ENCODE measurements around the gene RAB8B. TPM values are rescaled to one million over a fixed set of nuclear protein-coding genes. Genes with fewer than 3 reads are reported as not detected.

RAB8B gene
- total and polyA plus RNA-seq, 2 experiments from 2014 or later, result 5.1 to 12.4 TPM

DNA sequence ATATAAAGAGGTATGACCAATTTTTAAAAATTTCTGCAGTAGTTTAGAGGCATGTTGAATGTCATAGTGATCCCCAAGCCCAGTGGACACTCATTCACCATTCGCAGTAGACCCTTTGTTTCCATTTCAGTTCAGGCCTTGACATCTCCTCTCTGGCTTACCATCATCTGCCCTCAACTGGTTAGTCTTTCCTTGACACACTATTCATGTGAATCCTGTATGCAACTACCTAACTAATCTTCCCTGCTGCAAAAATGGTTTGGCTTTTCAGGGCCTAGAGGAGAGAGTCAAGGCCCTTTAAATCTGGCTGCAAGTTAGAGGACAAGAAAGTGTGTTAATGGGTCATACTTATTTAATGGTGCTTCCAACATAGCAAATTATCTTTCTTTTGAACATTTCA lies 98.9 kb downstream of the RAB8B start:
- TF ChIP-seq, protein P1, sequence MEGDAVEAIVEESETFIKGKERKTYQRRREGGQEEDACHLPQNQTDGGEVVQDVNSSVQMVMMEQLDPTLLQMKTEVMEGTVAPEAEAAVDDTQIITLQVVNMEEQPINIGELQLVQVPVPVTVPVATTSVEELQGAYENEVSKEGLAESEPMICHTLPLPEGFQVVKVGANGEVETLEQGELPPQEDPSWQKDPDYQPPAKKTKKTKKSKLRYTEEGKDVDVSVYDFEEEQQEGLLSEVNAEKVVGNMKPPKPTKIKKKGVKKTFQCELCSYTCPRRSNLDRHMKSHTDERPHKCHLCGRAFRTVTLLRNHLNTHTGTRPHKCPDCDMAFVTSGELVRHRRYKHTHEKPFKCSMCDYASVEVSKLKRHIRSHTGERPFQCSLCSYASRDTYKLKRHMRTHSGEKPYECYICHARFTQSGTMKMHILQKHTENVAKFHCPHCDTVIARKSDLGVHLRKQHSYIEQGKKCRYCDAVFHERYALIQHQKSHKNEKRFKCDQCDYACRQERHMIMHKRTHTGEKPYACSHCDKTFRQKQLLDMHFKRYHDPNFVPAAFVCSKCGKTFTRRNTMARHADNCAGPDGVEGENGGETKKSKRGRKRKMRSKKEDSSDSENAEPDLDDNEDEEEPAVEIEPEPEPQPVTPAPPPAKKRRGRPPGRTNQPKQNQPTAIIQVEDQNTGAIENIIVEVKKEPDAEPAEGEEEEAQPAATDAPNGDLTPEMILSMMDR (IDR thresholded peaks at IDR 0.05; ENCODE audit: low read depth, low read length), result no peak

DNA sequence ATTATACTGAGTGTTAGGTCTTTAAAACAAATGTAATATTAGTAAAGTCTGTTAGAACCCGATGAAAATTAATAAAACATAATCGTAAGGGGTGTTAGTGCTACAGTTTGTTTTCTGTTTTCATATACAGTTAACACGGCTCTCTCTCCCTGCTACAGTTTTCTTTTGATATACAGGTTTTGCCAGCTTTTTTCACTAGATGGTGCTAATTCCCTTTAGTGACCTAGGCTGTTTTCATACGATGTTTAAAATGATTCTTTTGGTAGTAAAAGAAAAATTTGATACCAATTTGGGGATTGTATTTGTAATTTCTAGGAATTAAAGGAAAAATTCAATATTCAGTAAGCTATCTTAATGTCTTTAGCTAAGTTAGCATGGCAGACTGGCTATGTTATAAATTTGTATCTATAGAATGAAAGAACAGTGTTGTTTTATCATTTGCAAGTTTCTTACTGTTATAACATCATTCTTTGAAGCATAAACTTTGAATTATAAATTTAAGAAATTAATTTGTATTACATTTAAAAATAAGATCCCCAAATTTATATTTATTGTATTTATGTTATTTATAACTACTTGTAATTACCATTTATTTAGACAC lies 99.5 kb downstream of the RAB8B start:
- H3K4me3 ChIP-seq, result no peak overlapping the region
- TF ChIP-seq, protein P1 (IDR thresholded peaks at IDR 0.05; ENCODE audit: low read depth, low read length), result peak; percentile 68
- no peak overlapping the region for H3K27ac ChIP-seq

More for the DNA sequence above, 98.9 kb downstream of the RAB8B start:
- DNase-seq (ENCODE audit: low read depth in 1 of 2, low spot score in 1 of 2), result peak in 1 of 2 donors; percentile 6
- Histone ChIP-seq H3K36me3 (no peaks in the 10 kb centered on the region), H3K9me3 (ENCODE audit: low read depth) (no peaks in the 10 kb centered on the region), H3K27me3 (no peaks in the 10 kb centered on the region), H3K4me3 (no peak overlapping the region), H3K27ac (no peak overlapping the region), H3K4me1 (ENCODE audit: low read depth) (no peaks in the 10 kb centered on the region)

DNA sequence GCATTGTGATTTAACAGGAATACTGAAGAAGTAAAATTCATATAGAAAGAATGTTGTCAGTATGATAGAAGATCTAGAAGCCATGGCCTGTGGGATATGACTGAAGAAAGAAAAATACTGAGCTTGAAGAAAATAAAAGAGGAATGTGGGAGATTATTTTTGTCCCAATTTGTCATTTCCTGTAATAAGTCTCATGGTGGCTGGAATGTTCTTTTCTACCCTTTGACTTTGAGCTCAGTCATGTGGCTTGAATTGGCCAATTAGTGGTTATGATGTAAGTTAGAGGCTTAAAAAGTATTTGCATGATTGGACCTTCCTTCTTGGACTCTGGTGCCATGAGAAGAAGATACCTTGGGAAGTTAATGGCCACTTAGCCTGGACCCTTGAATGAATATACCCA lies 102.1 kb downstream of the RAB8B start:
- Histone ChIP-seq H3K36me3 (no peaks in the 10 kb centered on the region), H3K27me3 (no peaks in the 10 kb centered on the region), H3K9me3 (ENCODE audit: low read depth) (no peaks in the 10 kb centered on the region), H3K27ac (no peak overlapping the region), H3K4me1 (ENCODE audit: low read depth) (no peaks in the 10 kb centered on the region), H3K4me3 (no peak overlapping the region)
- DNase-seq (ENCODE audit: low read depth in 1 of 2, low spot score in 1 of 2), result peak in 1 of 2 donors; percentile 74
- TF ChIP-seq, protein P1 (IDR thresholded peaks at IDR 0.05; ENCODE audit: low read depth, low read length), result no peak

More for the DNA sequence above, 99.5 kb downstream of the RAB8B start:
- Histone ChIP-seq H3K36me3 (no peaks in the 10 kb centered on the region), H3K4me1 (ENCODE audit: low read depth) (no peaks in the 10 kb centered on the region), H3K27me3 (no peaks in the 10 kb centered on the region), H3K9me3 (ENCODE audit: low read depth) (no peaks in the 10 kb centered on the region)
- DNase-seq (ENCODE audit: low read depth in 1 of 2, low spot score in 1 of 2), result peak; percentile 54 to 74

DNA sequence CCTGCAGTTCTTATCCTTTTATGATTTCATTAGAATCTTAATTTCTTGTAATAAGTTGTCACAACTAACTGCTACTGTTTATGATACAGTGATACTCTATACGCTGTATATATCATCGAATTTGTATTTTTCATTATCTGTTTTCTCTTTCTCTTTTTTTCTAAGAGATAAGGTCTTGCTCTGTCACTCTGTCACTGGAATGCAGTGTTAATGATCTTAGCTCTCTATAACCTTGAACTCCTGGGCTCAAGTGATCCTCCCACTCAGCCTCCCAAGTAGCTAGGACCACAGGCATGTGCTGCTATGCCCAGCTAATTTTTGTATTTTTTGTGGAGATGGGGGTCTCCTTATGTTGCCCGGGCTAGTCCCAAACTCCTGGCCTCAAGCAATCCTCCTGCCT lies 102.8 kb downstream of the RAB8B start:
- Histone ChIP-seq H3K27ac (no peak overlapping the region), H3K4me1 (ENCODE audit: low read depth) (no peaks in the 10 kb centered on the region), H3K4me3 (no peak overlapping the region)

DNA sequence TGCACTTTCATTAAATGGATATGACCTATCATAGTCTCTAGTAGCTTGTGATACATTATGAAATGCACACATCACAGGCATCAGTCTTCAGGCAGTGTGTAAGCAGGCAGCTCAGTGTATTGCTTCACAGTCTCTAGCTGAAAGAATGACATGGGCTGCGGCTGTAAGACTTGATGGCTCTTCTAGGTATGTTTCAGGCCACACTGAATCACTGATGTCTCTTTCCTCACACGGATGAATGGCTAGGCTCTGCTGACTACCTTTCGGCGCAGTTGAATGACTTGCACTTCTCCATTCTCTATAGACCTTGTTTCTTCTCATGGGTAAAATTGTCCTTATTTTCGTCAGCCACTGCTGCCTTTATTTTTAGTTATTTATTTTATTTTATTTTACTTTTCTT lies 103.4 kb downstream of the RAB8B start:
- H3K4me3 ChIP-seq, result no peak overlapping the region
- H3K36me3 ChIP-seq, result no peaks in the 10 kb centered on the region
- TF ChIP-seq, protein P1 (IDR thresholded peaks at IDR 0.05; ENCODE audit: low read depth, low read length), result no peak
- no peak overlapping the region for H3K27ac ChIP-seq
- H3K4me1 ChIP-seq (ENCODE audit: low read depth), result no peaks in the 10 kb centered on the region
- no peaks in the 10 kb centered on the region for H3K27me3 ChIP-seq
- no peaks in the 10 kb centered on the region for H3K9me3 ChIP-seq (ENCODE audit: low read depth)
- peak in 1 of 2 donors; percentile 21 for DNase-seq (ENCODE audit: low read depth in 1 of 2, low spot score in 1 of 2)

More for the DNA sequence above, 102.8 kb downstream of the RAB8B start:
- no peaks in the 10 kb centered on the region for H3K36me3 ChIP-seq
- DNase-seq (ENCODE audit: low read depth in 1 of 2, low spot score in 1 of 2), result no peak
- TF ChIP-seq, protein P1 (IDR thresholded peaks at IDR 0.05; ENCODE audit: low read depth, low read length), result no peak
- no peaks in the 10 kb centered on the region for H3K27me3 ChIP-seq
- H3K9me3 ChIP-seq (ENCODE audit: low read depth), result no peaks in the 10 kb centered on the region

Data from cardiac muscle cell (in vitro differentiated cells and primary cell).